DOHH2 (cell line): ENCODE data around the gene DCDC2.

Experiments
- H3F3A ChIP-seq: fragments of 200-600 bp; sonication (generic), shearing (Covaris generic); 2 replicates; pipeline ENCODE4 v1.6.0; 2016; ENCODE audit warnings: antibody characterized with exemption, mild to moderate bottlenecking; ENCODE audit not compliant: control insufficient read depth, insufficient read depth
- H3K27ac ChIP-seq: fragments of 200-600 bp; sonication (generic); 2 replicates; pipeline ENCODE4 v1.5.1; 2014; ENCODE audit warnings: low read depth, mild to moderate bottlenecking, low read length, moderate library complexity
- H3K27me3 ChIP-seq: fragments of 200-600 bp; sonication (generic); 2 replicates; pipeline ENCODE4 v1.6.1; 2014; ENCODE audit warnings: mild to moderate bottlenecking, low read length, mixed read lengths; ENCODE audit not compliant: control insufficient read depth
- H3K36me3 ChIP-seq: fragments of 200-600 bp; sonication (generic); 2 replicates; pipeline ENCODE4 v1.6.1; 2014; ENCODE audit warnings: mild to moderate bottlenecking, low read length, moderate library complexity, mixed read lengths; ENCODE audit not compliant: control insufficient read depth
- H3K4me1 ChIP-seq: fragments of 200-600 bp; sonication (generic); 2 replicates; pipeline ENCODE4 v1.6.1; 2014; ENCODE audit warnings: mild to moderate bottlenecking, low read length, mixed read lengths; ENCODE audit not compliant: control insufficient read depth
- H3K4me2 ChIP-seq: fragments of 200-600 bp; sonication (generic); 2 replicates; pipeline ENCODE4 v1.6.0; 2014; ENCODE audit warnings: mild to moderate bottlenecking, low read length, moderate library complexity
- H3K4me3 ChIP-seq: fragments of 200-600 bp; sonication (generic); 2 replicates; pipeline ENCODE4 v1.5.1; 2014; ENCODE audit warnings: mild to moderate bottlenecking, low read length, mixed read lengths
- H3K79me2 ChIP-seq: fragments of 200-600 bp; sonication (generic); 2 replicates; pipeline ENCODE4 v1.6.1; 2014; ENCODE audit warnings: mild to moderate bottlenecking, low read length, mixed read lengths; ENCODE audit not compliant: control insufficient read depth
- H3K9me2 ChIP-seq: fragments of 200-600 bp; sonication (generic); replicated peaks from 2 replicates; pipeline ENCODE4 v1.6.1; 2014; ENCODE audit warnings: mild to moderate bottlenecking, low read length, mixed read lengths; ENCODE audit not compliant: control insufficient read depth
- H3K9me3 ChIP-seq: fragments of 200-600 bp; sonication (generic); 2 replicates; pipeline ENCODE4 v1.6.1; 2014; ENCODE audit warnings: antibody characterized with exemption, low read length, mixed read lengths; ENCODE audit not compliant: control insufficient read depth, insufficient read depth
- H4K20me1 ChIP-seq: fragments of 200-600 bp; sonication (generic); 2 replicates; pipeline ENCODE4 v1.6.0; 2014; ENCODE audit warnings: low read depth, mild to moderate bottlenecking, antibody characterized with exemption, low read length, moderate library complexity; ENCODE audit not compliant: control insufficient read depth, insufficient read depth
- EZH2phosphoT487 ChIP-seq: fragments of 200-600 bp; sonication (generic); IDR thresholded peaks from 2 replicates; pipeline ENCODE4 v1.6.1; 2017; ENCODE audit warnings: borderline replicate concordance, mild to moderate bottlenecking, antibody characterized with exemption, low read length, moderate library complexity, mixed read lengths
- TF ChIP-seq, protein P1 (sequence below): fragments of 200-600 bp; sonication (generic); IDR thresholded peaks from one replicate; pipeline ENCODE4 v1.5.1; 2014; ENCODE audit warnings: antibody characterized with exemption, mild to moderate bottlenecking, low read depth, low read length; ENCODE audit not compliant: poor library complexity, severe bottlenecking

DCDC2 gene

DNA sequence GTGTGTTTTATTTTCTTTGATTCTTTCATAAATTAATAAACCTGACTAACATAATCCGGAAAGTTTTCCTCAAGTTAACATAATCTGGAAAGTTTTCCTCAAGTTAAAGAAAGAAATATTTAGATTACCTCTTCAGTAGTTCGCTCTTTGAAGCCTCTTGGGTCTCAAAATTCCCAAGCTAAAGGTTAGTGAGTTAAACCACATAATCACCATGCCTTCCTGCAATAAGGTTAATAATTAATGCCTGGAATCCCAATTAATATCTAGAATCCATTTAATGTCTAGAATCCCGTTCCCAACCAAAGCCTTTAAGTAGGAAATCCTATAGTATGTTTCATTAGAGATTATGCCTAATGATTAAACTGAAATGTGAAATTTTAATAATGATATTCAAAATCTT lies 12.9 kb downstream of the DCDC2 start:
- H3K4me1 ChIP-seq: no peaks in the 10 kb centered on the region
- H3K27me3 ChIP-seq: peaks cover 27% of the 10 kb centered on the region
- no peak overlapping the region for H3K4me2 ChIP-seq
- no peaks in the 10 kb centered on the region for H3K79me2 ChIP-seq
- no peak for TF ChIP-seq EZH2phosphoT487
- TF ChIP-seq, protein P1, sequence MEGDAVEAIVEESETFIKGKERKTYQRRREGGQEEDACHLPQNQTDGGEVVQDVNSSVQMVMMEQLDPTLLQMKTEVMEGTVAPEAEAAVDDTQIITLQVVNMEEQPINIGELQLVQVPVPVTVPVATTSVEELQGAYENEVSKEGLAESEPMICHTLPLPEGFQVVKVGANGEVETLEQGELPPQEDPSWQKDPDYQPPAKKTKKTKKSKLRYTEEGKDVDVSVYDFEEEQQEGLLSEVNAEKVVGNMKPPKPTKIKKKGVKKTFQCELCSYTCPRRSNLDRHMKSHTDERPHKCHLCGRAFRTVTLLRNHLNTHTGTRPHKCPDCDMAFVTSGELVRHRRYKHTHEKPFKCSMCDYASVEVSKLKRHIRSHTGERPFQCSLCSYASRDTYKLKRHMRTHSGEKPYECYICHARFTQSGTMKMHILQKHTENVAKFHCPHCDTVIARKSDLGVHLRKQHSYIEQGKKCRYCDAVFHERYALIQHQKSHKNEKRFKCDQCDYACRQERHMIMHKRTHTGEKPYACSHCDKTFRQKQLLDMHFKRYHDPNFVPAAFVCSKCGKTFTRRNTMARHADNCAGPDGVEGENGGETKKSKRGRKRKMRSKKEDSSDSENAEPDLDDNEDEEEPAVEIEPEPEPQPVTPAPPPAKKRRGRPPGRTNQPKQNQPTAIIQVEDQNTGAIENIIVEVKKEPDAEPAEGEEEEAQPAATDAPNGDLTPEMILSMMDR: no peak
- no peaks in the 10 kb centered on the region for H3F3A ChIP-seq
- no peaks in the 10 kb centered on the region for H3K9me2 ChIP-seq
- no peaks in the 10 kb centered on the region for H3K9me3 ChIP-seq
- H3K27ac ChIP-seq: no peak overlapping the region
- H3K4me3 ChIP-seq: no peak overlapping the region
- no peaks in the 10 kb centered on the region for H3K36me3 ChIP-seq
- no peaks in the 10 kb centered on the region for H4K20me1 ChIP-seq

DNA sequence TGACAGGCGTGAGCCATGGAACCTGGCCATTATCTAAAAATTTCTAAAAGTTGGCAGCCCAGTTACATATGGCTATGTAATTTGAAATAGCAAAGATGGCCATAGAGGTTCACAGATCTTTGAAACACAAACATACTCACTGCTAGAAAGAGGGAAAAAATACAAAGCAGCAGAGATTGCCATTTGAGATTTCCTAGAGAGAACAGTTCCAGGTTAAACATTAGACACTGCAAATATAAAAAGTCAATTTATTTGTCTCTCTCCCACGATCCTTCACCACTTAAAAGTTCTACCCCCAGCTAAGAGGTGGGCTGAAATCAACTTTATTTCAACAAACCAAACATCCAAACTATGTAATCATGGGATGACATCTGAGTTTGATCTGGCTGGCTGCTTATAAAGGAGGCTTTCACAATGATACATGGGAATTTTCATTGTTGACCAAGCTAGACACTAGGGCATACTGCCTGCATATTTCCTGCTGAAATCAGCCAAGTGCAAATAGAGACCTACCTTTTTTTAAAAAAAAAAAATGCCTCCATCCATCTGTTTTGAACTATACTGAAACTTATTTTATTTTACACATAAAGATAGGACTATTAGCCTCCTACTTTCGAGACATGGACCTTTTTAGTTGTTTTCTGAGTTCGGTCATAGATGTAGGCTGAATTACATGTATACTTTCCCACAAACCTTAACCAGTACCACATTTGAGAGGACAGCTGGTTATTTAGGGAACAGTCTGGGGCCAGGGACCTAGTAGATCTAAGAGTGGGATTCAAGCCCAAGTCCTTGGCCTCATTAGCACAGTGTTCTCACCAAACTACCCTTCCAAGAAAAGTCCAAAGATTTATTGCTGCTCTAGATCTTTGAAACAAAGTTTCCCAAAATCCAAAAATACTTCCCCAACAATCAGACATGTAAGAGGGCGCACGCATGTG lies 16.6 kb downstream of the DCDC2 start:
- Histone ChIP-seq H3K4me3 (no peak overlapping the region), H3K9me2 (no peaks in the 10 kb centered on the region), H3K36me3 (no peaks in the 10 kb centered on the region), H3K27ac (no peak overlapping the region), H3K4me2 (no peak overlapping the region), H4K20me1 (no peaks in the 10 kb centered on the region), H3K79me2 (no peaks in the 10 kb centered on the region), H3K27me3 (peaks cover 10% of the 10 kb centered on the region), H3K9me3 (no peaks in the 10 kb centered on the region), H3F3A (no peaks in the 10 kb centered on the region), H3K4me1 (no peaks in the 10 kb centered on the region)
- TF ChIP-seq, protein P1: no peak
- no peak for TF ChIP-seq EZH2phosphoT487

DNA sequence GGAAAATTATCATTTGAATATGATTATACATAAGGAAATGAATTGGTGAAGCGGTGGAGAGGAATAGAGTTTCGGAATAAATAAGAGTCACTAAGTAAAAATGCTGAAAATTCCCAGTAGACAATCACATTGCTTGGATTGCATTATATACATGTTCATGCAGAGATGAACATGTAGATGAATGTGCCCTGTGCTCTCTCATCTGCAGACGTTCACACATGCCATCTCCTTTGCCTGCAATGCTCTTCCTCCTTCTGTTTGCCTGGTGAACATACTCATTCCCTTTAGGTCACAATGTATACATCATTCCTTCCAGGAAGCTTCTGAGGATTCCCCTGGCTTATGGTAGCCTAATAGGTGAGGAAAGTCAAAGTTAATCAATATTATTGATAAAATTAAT lies 17.9 kb downstream of the DCDC2 start:
- H4K20me1 ChIP-seq: no peaks in the 10 kb centered on the region
- no peaks in the 10 kb centered on the region for H3K79me2 ChIP-seq
- no peaks in the 10 kb centered on the region for H3K9me2 ChIP-seq
- TF ChIP-seq, protein P1: no peak
- no peak for TF ChIP-seq EZH2phosphoT487
- H3F3A ChIP-seq: no peaks in the 10 kb centered on the region
- no peaks in the 10 kb centered on the region for H3K4me1 ChIP-seq
- no peak overlapping the region for H3K27ac ChIP-seq
- no peaks in the 10 kb centered on the region for H3K36me3 ChIP-seq
- H3K4me2 ChIP-seq: no peak overlapping the region
- no peaks in the 10 kb centered on the region for H3K9me3 ChIP-seq
- H3K27me3 ChIP-seq: peaks cover 6% of the 10 kb centered on the region
- no peak overlapping the region for H3K4me3 ChIP-seq
